Measurements from ENCODE around the gene OR2A1.
"Not testable (repeated sequence)": the region's sequence is repeated elsewhere in the genome, so short reads cannot be mapped to it uniquely, and the experiment has no call there.

- TF ChIP-seq, protein P1, sequence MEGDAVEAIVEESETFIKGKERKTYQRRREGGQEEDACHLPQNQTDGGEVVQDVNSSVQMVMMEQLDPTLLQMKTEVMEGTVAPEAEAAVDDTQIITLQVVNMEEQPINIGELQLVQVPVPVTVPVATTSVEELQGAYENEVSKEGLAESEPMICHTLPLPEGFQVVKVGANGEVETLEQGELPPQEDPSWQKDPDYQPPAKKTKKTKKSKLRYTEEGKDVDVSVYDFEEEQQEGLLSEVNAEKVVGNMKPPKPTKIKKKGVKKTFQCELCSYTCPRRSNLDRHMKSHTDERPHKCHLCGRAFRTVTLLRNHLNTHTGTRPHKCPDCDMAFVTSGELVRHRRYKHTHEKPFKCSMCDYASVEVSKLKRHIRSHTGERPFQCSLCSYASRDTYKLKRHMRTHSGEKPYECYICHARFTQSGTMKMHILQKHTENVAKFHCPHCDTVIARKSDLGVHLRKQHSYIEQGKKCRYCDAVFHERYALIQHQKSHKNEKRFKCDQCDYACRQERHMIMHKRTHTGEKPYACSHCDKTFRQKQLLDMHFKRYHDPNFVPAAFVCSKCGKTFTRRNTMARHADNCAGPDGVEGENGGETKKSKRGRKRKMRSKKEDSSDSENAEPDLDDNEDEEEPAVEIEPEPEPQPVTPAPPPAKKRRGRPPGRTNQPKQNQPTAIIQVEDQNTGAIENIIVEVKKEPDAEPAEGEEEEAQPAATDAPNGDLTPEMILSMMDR (IDR thresholded peaks at IDR 0.05): not testable (repeated sequence)
- TF ChIP-seq ZFX (IDR thresholded peaks at IDR 0.05; ENCODE audit: borderline replicate concordance): not testable (repeated sequence)
Measured at GRCh38 chr7:144287171-144287784, 24.9 kb upstream of the OR2A1 start.
